ENCODE data around the gene TAOK2. TPM values are rescaled to one million over a fixed set of nuclear protein-coding genes. Genes with fewer than 3 reads are reported as not detected.

The TAOK2 gene
- total RNA-seq, 4 donors from 2014 or later, result 15.9 to 31.0 (median 22.1) TPM

DNA sequence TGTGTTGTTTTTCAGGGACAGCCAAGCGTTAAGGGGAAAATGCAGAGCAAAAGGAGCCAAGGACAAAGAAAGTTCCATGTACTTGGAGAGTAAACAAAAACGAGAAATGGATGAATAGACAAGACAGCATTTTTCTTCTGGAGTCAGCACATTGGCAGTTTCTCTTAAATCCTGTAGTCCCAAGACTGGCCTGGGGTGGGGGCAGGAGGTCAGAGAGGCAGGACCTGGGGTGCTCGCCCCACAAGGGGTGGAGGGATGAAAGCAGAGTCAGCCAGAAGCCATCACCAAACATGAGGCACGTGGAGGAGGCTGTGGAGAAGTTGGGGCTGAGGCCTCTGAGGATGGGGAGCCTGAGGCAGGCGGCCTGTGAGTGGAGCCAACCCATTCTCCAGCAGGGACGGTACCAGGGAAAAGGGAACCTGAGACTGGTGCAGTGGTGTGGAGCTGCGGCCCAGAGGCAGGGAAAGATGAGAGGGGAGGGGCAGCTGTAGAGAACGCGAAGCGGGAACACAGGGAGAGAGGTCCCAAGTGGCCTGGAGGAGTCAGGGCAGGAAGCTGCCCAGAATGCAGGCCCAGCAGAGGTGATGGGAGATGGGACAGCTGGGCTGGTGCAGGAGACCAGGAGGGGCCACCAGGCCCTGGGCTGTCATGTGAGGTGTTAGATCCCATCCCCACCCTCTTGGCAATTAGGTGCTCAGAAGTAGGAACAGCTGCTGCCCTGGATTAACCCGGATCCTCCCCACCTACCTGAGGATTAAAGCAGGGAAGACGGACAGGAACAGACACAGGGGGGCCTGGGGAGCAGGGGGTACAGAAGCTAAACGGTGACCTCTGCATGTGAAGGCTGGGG is 54.1 kb downstream of the TAOK2 start:
- in situ Hi-C loops (cut with MboI; ENCODE audit: low sequenced_read_pairs in 4 of 4), result loop anchor here in 3 of 4 donors (5.0 to 25.0 kb wide), 3 partner anchors 323 to 341 kb away; partner anchors contain the start of gene QPRT (in 1 of the 3)
- DNase-seq, result no peak
- ATAC-seq, result no peak

DNA sequence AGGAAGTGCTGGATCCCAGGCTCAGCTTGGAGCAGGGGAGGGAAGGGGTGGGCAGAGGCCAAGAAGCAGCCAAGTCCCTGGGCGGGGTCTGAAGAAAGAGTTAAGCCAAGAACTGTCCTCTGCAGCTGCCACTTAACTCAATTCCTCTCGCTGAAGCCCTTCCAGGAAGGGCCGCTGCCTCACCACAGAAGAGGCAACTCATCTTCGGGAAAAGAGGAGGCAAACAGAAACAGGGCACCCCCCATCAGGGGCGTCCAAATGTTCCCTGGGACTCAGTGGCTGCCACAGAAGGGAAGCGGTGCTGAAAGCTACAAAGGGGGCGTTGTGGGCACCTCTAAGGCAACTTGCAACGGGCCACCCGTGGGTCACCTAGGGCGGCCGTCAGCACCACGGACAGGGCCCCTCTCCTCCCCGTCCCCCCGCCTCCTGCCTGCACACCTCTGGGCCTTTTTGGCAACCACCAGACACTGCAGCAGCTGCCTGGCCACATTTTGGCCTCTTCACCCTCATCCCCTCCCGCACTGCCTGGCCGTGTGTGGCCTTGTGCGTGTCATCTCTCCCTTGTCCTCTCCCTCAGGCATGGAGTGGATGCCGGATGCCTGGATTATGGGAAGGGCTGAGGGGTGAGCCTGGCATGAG is 54.9 kb downstream of the TAOK2 start:
- intact Hi-C loops (cut with DNase I; ENCODE audit: low total_unique reads), result loop anchor here (10.0 kb wide), 1 partner anchor 164 kb away; the partner anchor contains the start of gene CDIPT

More for the DNA sequence above, 54.1 kb downstream of the TAOK2 start:
- no peak overlapping the region for H3K4me3 ChIP-seq
- peaks cover 0 to 15% of the 10 kb centered on the region in 2 donors for H3K4me1 ChIP-seq
- H3K36me3 ChIP-seq, result no peaks in the 10 kb centered on the region
- peaks cover 22 to 41% (median 29%) of the 10 kb centered on the region in 3 donors for H3K27me3 ChIP-seq
- no peaks in the 10 kb centered on the region for H3K9me3 ChIP-seq
- H3K27ac ChIP-seq, result no peak overlapping the region
- no peak for TF ChIP-seq POLR2A (IDR thresholded peaks at IDR 0.05)
- TF ChIP-seq, protein P1, sequence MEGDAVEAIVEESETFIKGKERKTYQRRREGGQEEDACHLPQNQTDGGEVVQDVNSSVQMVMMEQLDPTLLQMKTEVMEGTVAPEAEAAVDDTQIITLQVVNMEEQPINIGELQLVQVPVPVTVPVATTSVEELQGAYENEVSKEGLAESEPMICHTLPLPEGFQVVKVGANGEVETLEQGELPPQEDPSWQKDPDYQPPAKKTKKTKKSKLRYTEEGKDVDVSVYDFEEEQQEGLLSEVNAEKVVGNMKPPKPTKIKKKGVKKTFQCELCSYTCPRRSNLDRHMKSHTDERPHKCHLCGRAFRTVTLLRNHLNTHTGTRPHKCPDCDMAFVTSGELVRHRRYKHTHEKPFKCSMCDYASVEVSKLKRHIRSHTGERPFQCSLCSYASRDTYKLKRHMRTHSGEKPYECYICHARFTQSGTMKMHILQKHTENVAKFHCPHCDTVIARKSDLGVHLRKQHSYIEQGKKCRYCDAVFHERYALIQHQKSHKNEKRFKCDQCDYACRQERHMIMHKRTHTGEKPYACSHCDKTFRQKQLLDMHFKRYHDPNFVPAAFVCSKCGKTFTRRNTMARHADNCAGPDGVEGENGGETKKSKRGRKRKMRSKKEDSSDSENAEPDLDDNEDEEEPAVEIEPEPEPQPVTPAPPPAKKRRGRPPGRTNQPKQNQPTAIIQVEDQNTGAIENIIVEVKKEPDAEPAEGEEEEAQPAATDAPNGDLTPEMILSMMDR (IDR thresholded peaks at IDR 0.05 in 4 of 5, conservative IDR thresholded peaks at IDR 0.05 in 1 of 5), result no peak
- intact Hi-C loops (cut with DNase I; ENCODE audit: low total_unique reads), result loop anchor here (10.0 kb wide), 1 partner anchor 163 kb away; the partner anchor contains the start of gene CDIPT

DNA sequence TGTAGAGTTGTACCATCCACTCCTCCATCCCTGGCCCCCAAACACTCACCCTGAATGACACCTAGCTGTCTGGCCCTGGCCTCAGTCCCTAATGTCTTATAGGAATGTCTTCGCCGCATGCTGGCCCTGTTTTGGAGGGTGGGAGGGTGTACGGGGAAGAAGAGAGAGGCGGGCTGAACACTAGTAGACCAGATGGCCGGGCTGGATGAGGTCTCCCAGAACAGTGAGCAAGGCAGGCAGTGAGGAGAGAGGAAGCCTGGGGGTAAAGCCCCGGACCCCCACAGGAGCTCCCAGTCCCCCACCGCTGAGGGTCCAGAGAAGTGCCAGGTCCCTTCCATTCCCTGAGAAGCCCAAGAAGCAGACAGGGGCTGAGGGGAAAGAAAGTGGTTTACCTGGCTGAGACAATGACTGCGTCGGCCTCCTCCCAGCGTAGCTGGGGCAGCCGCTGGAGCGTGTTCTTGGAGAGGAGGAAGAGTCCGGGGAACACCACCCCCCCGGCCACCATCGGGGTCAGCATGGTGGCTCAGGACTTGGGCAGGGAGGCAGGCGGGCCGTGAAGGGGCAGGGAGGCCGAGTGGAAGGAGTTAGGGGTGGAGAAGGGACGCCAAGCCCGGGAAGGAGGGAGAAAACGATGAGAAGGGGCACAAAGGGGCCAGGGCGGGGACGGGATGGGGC is 56.5 kb downstream of the TAOK2 start:
- DNase-seq, result no peak
- intact Hi-C loops (cut with DNase I; ENCODE audit: low total_unique reads) (no loop called here), in situ Hi-C loops (cut with MboI; ENCODE audit: low sequenced_read_pairs in 4 of 4) (loop anchor here in 1 of 4 donors (25.0 kb wide), 1 partner anchor 343 kb away; the partner anchor contains the start of gene QPRT)
- no peaks in the 10 kb centered on the region for H3K9me3 ChIP-seq
- no peak overlapping the region for H3K27ac ChIP-seq
- ATAC-seq, result no peak
- H3K4me3 ChIP-seq, result no peak overlapping the region
- H3K36me3 ChIP-seq, result no peaks in the 10 kb centered on the region
- no peak for TF ChIP-seq POLR2A (IDR thresholded peaks at IDR 0.05)
- TF ChIP-seq, protein P1 (IDR thresholded peaks at IDR 0.05 in 4 of 5, conservative IDR thresholded peaks at IDR 0.05 in 1 of 5), result no peak
- peaks cover 0 to 15% of the 10 kb centered on the region in 2 donors for H3K4me1 ChIP-seq
- H3K27me3 ChIP-seq, result peaks cover 30 to 54% (median 34%) of the 10 kb centered on the region in 3 donors

More for the DNA sequence above, 54.9 kb downstream of the TAOK2 start:
- Histone ChIP-seq H3K27me3 (peaks cover 29 to 47% (median 30%) of the 10 kb centered on the region in 3 donors), H3K27ac (no peak overlapping the region), H3K4me3 (no peak overlapping the region), H3K36me3 (no peaks in the 10 kb centered on the region), H3K4me1 (peaks cover 0 to 15% of the 10 kb centered on the region in 2 donors), H3K9me3 (no peaks in the 10 kb centered on the region)
- TF ChIP-seq, protein P1 (IDR thresholded peaks at IDR 0.05 in 4 of 5, conservative IDR thresholded peaks at IDR 0.05 in 1 of 5), result no peak
- TF ChIP-seq POLR2A (IDR thresholded peaks at IDR 0.05), result no peak
- in situ Hi-C loops (cut with MboI; ENCODE audit: low sequenced_read_pairs in 4 of 4), result loop anchor here in 3 of 4 donors (5.0 to 25.0 kb wide), 3 partner anchors 324 to 341 kb away; partner anchors contain the start of gene QPRT (in 1 of the 3)
- peak in 1 of 2 donors; percentile 37 for DNase-seq
- peak in 1 of 2 donors; percentile 36 for ATAC-seq

DNA sequence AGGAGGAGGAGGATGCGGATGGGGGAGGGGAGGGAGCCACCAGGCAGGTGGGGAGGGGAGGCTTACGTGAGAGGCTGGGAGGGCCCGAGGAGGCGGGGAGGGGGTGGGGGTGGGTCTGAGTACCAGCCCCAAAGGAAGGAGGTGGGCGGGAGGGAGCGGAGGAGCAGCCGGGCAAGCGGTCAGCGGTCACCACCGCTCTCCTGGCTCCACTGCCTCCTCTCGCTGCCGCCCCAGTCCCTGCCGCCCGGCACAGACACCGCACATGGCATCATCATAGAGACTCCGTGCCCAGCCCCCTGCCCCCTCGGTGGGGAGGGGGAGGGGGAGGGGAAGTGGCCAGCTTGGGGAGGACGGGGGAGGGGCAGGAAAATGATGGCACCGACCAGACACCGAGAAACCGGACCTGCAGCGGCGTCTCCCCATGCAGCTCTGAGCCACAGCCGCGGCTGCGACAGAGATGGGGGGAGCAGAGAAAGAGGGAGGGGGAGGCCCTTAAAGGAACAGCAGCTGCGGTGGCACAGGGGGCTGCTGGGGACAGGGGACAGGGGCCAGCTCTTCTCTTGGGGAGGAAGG is 57.3 kb downstream of the TAOK2 start, which contains the start of gene TLCD3B:
Gene TLCD3B (minus strand): TSS at position 431 of the 573 bp plus-strand sequence. CDS start 744 bp downstream, outside the sequence.
- no peak for ATAC-seq
- Histone ChIP-seq H3K27me3 (peaks cover 30 to 55% (median 34%) of the 10 kb centered on the region in 3 donors), H3K9me3 (no peaks in the 10 kb centered on the region), H3K27ac (no peak within 1 kb of the TSS), H3K4me1 (peaks cover 0 to 15% of the 10 kb centered on the region in 2 donors), H3K36me3 (no peaks in the 10 kb centered on the region), H3K4me3 (peak within 1 kb of the TSS in 3 of 4 donors; percentile 24 to 28 (median 28))
- intact Hi-C loops (cut with DNase I; ENCODE audit: low total_unique reads) (no loop called here), in situ Hi-C loops (cut with MboI; ENCODE audit: low sequenced_read_pairs in 4 of 4) (loop anchor here in 1 of 4 donors (25.0 kb wide), 1 partner anchor 344 kb away; the partner anchor contains the start of gene QPRT)
- DNase-seq, result no peak
- no peak for TF ChIP-seq POLR2A (IDR thresholded peaks at IDR 0.05)
- TF ChIP-seq, protein P1 (IDR thresholded peaks at IDR 0.05 in 4 of 5, conservative IDR thresholded peaks at IDR 0.05 in 1 of 5), result no peak

Data from gastrocnemius medialis (tissue), 4 donors.